Esophagus muscularis mucosa (tissue), 4 donors: Measurements from ENCODE around the gene RBM20. TPM values are rescaled to one million over a fixed set of nuclear protein-coding genes. Genes with fewer than 3 reads are reported as not detected.

Experiments used
- DNase-seq: peaks from one replicate; pipeline ENCODE4 v3.0.0-alpha.2; 2017; ENCODE audit errors: extremely low spot score
- H3K27ac ChIP-seq, 4 donors: fragments of 200-600 bp; sonication (generic); replicated peaks in 1 of 4; 1 replicate in 3 of 4; 2 replicates in 1 of 4; pipeline ENCODE4 v1.5.1; 2016 to 2019; ENCODE audit warnings: mild to moderate bottlenecking in 1 of 4
- H3K27me3 ChIP-seq, 4 donors: fragments of 200-600 bp; sonication (generic); one replicate each; pipeline versions ENCODE4 v1.5.1 to v1.6.0; 2016 to 2019
- H3K36me3 ChIP-seq, 4 donors: fragments of 200-600 bp; sonication (generic); one replicate each; pipeline ENCODE4 v1.5.1; 2016 to 2019
- H3K4me1 ChIP-seq, 4 donors: fragments of 200-600 bp; sonication (generic); one replicate each; pipeline ENCODE4 v1.5.1; 2016 to 2019
- H3K4me3 ChIP-seq, 4 donors: fragments of 200-600 bp; sonication (generic); 1 replicate in 2 of 4; 2 replicates in 2 of 4; pipeline ENCODE4 v1.5.1; 2016 to 2019; ENCODE audit warnings: mild to moderate bottlenecking in 4 of 4, moderate library complexity in 1 of 4
- H3K9me3 ChIP-seq, 4 donors: fragments of 200-600 bp; sonication (generic); 1 replicate in 3 of 4; 2 replicates in 1 of 4; pipeline ENCODE4 v1.5.1; 2016 to 2019
- CTCF ChIP-seq, 3 experiments: fragments of 200-600 bp in 2 of 3; fragments of 450-650 bp in 1 of 3; sonication (generic) in 2 of 3; IDR thresholded peaks; one replicate each; pipeline ENCODE4 v1.5.1; 2017 to 2019; ENCODE audit warnings: antibody characterized with exemption in 3 of 3, mild to moderate bottlenecking in 2 of 3, moderate library complexity in 1 of 3
- EP300 ChIP-seq: sonication (generic); formaldehyde crosslinking; IDR thresholded peaks from one replicate; pipeline ENCODE4 v1.6.1; 2017; ENCODE audit warnings: antibody characterized with exemption
- POLR2A ChIP-seq: fragments of 450-650 bp; IDR thresholded peaks from one replicate; pipeline ENCODE4 v1.6.1; 2017; ENCODE audit warnings: antibody characterized with exemption, moderate library complexity, mild to moderate bottlenecking, low read depth
- POLR2AphosphoS5 ChIP-seq, 2 donors: sonication (generic); formaldehyde crosslinking; IDR thresholded peaks; one replicate each; pipeline ENCODE4 v1.6.1; 2017; ENCODE audit warnings: antibody characterized with exemption in 2 of 2
- WGBS: methylation state at CpG from one replicate; pipeline ENCODE4 v1.1.5; 2018; 5-methylcytosine and 5-hydroxymethylcytosine counted together
- intact Hi-C: fragments of 100-400 bp; cut with DNase I; formaldehyde crosslinking; loops from one replicate; pipeline ENCODE4 v1.15.1; 2023
- total RNA-seq, 4 donors: library from RNA; depleted of rRNA; stranded (reverse); fragments of >200 nt; gene quantifications; one replicate each; pipeline versions ENCODE4 v1.1.0 to v1.2.1, GENCODE V29; 2016

The RBM20 gene
- total RNA-seq, 4 donors from 2014 or later, result 5.3 to 7.7 (median 5.8) TPM

GRCh38 chr10:110847374-110847773, 203.2 kb downstream of the RBM20 start:
- 78% methylated on average over 6 of the region's 6 CpGs for WGBS
- intact Hi-C loops, result no loop called here
- no peaks in the 10 kb centered on the region for H3K9me3 ChIP-seq
- H3K27me3 ChIP-seq, result no peaks in the 10 kb centered on the region
- no peak for DNase-seq
- TF ChIP-seq POLR2AphosphoS5 (IDR thresholded peaks at IDR 0.05) (no peak), CTCF (IDR thresholded peaks at IDR 0.05) (no peak), EP300 (no peak), POLR2A (no peak)
- H3K27ac ChIP-seq, result no peak overlapping the region
- no peaks in the 10 kb centered on the region for H3K4me1 ChIP-seq
- no peaks in the 10 kb centered on the region for H3K36me3 ChIP-seq
- no peak overlapping the region for H3K4me3 ChIP-seq

DNA sequence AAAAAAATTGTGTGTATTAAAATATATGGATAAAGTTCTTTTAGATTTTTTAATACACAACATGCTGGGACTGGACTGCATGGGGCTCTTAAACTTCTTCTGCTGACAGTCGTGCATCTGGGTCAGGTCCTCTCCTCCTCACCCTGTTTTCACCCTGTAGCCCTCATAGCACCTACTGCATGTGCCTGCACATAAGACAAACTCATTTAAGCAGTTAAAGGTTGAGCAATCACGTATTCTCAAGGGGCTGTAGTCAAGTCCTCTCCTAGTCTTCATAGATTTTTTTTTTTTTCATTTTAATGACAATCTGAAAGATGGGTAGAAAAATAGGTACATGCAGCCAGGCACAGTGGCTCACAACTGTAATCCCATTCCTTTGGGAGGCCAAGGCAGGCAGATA, 204.0 kb downstream of the RBM20 start:
- intact Hi-C loops, result no loop called here

DNA sequence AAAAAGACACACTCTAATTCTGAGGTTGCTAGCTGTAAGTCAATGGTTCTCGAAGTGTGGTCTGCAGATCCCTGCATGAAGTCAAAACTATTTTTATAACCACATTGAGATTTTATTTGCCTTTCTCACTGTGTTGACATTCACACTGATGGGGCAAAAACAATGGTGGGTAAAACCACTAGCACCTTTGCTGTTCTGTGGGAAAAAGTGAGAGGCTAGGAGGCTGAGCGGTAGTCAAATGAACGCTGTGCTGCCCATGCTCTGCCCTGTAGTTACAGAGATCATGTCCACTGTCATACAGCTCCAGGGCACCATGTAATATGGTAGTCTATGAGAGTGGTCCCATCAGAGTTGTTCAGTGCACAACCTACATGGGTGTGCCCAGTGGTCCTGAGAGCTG, 206.0 kb downstream of the RBM20 start:
- H3K36me3 ChIP-seq, result no peaks in the 10 kb centered on the region
- no peak overlapping the region for H3K4me3 ChIP-seq
- no peaks in the 10 kb centered on the region for H3K27me3 ChIP-seq
- no peak for DNase-seq
- TF ChIP-seq CTCF (IDR thresholded peaks at IDR 0.05), result no peak
- no peak for TF ChIP-seq POLR2AphosphoS5 (IDR thresholded peaks at IDR 0.05)
- no peak for TF ChIP-seq POLR2A
- TF ChIP-seq EP300, result no peak
- no peaks in the 10 kb centered on the region for H3K9me3 ChIP-seq
- WGBS, result 87% methylated on average over 3 of the region's 3 CpGs
- intact Hi-C loops, result no loop called here
- no peak overlapping the region for H3K27ac ChIP-seq
- H3K4me1 ChIP-seq, result no peaks in the 10 kb centered on the region

More for the DNA sequence above, 204.0 kb downstream of the RBM20 start:
- no peaks in the 10 kb centered on the region for H3K4me1 ChIP-seq
- H3K4me3 ChIP-seq, result no peak overlapping the region
- 87% methylated on average over 2 of the region's 2 CpGs for WGBS
- no peak for DNase-seq
- no peak overlapping the region for H3K27ac ChIP-seq
- no peaks in the 10 kb centered on the region for H3K36me3 ChIP-seq
- no peak for TF ChIP-seq CTCF (IDR thresholded peaks at IDR 0.05)
- no peak for TF ChIP-seq EP300
- no peak for TF ChIP-seq POLR2A
- TF ChIP-seq POLR2AphosphoS5 (IDR thresholded peaks at IDR 0.05), result no peak
- no peaks in the 10 kb centered on the region for H3K27me3 ChIP-seq
- no peaks in the 10 kb centered on the region for H3K9me3 ChIP-seq

- H3K4me3 ChIP-seq, result no peak overlapping the region
- 63% methylated on average over 8 of the region's 8 CpGs for WGBS
- DNase-seq, result no peak
- no peaks in the 10 kb centered on the region for H3K4me1 ChIP-seq
- H3K36me3 ChIP-seq, result no peaks in the 10 kb centered on the region
- TF ChIP-seq CTCF (IDR thresholded peaks at IDR 0.05), result no peak
- no peak for TF ChIP-seq EP300
- TF ChIP-seq POLR2A, result no peak
- TF ChIP-seq POLR2AphosphoS5 (IDR thresholded peaks at IDR 0.05), result no peak
- no peaks in the 10 kb centered on the region for H3K9me3 ChIP-seq
- intact Hi-C loops, result no loop called here
- H3K27ac ChIP-seq, result no peak overlapping the region
- no peaks in the 10 kb centered on the region for H3K27me3 ChIP-seq
These were observed 207.0 kb downstream of the RBM20 start for GRCh38 chr10:110851020-110851612.
